Neuronal stem cell (in vitro differentiated cells): Measurements from ENCODE around the gene LZTFL1.

Source experiments
- DNase-seq: peaks from one replicate; pipeline ENCODE4 v3.0.0-alpha.2; 2013; ENCODE audit warnings: low spot score
- H2AFZ ChIP-seq: one replicate; pipeline ENCODE4 v1.6.1; 2013; ENCODE audit warnings: mild to moderate bottlenecking, low read length, inconsistent platforms
- H2AK5ac ChIP-seq: 2 replicates; pipeline ENCODE4 v1.6.1; 2013; ENCODE audit warnings: low read depth, mild to moderate bottlenecking, inconsistent platforms, low read length, moderate library complexity, mixed read lengths
- H2BK120ac ChIP-seq: 2 replicates; pipeline ENCODE4 v1.6.1; 2013; ENCODE audit warnings: low read depth, mild to moderate bottlenecking, inconsistent platforms, low read length, moderate library complexity, mixed read lengths
- H2BK12ac ChIP-seq: one replicate; pipeline ENCODE4 v1.6.1; 2013; ENCODE audit warnings: low read length, inconsistent platforms
- H2BK15ac ChIP-seq: 2 replicates; pipeline ENCODE4 v1.6.1; 2013; ENCODE audit warnings: mild to moderate bottlenecking, low read length, inconsistent platforms, mixed read lengths
- H2BK5ac ChIP-seq: one replicate; pipeline ENCODE4 v1.6.1; 2013; ENCODE audit warnings: inconsistent platforms, mild to moderate bottlenecking, low read length, moderate library complexity
- H3K14ac ChIP-seq: one replicate; pipeline ENCODE4 v1.6.1; 2013; ENCODE audit warnings: low read length, inconsistent platforms
- H3K18ac ChIP-seq: 2 replicates; pipeline ENCODE4 v1.6.1; 2013; ENCODE audit warnings: low read length, inconsistent platforms
- H3K23ac ChIP-seq: 2 replicates; pipeline ENCODE4 v1.6.1; 2013; ENCODE audit warnings: low read depth, mild to moderate bottlenecking, mixed read lengths, low read length, inconsistent platforms; ENCODE audit not compliant: poor library complexity
- H3K27ac ChIP-seq: replicated peaks from 3 replicates; pipeline ENCODE4 v1.5.1; 2013; ENCODE audit warnings: low read length, inconsistent platforms
- H3K27me3 ChIP-seq, 3 experiments: 2 replicates each; pipeline ENCODE4 v1.6.1; 2013; ENCODE audit warnings: low read length in 3 of 3, mild to moderate bottlenecking in 2 of 3, inconsistent platforms in 1 of 3, low read depth in 1 of 3, mixed read lengths in 1 of 3, moderate library complexity in 1 of 3; ENCODE audit not compliant: control insufficient read depth in 3 of 3, insufficient read depth in 3 of 3
- H3K36me3 ChIP-seq, 2 donors: replicated peaks in 1 of 2; 2 replicates each; pipeline ENCODE4 v1.6.1; 2013; ENCODE audit warnings: low read length in 2 of 2; ENCODE audit not compliant: control insufficient read depth in 2 of 2, insufficient read depth in 2 of 2
- H3K4ac ChIP-seq: 2 replicates; pipeline ENCODE4 v1.6.1; 2013; ENCODE audit warnings: inconsistent platforms, mild to moderate bottlenecking, low read length, moderate library complexity
- H3K4me1 ChIP-seq, 2 donors: 1 replicate in 1 of 2; 2 replicates in 1 of 2; pipeline ENCODE4 v1.6.1; 2013; ENCODE audit warnings: low read length in 2 of 2, low read depth in 1 of 2; ENCODE audit not compliant: control insufficient read depth in 2 of 2, insufficient read depth in 1 of 2
- H3K4me2 ChIP-seq: one replicate; pipeline ENCODE4 v1.6.1; 2013; ENCODE audit warnings: mild to moderate bottlenecking, low read length, inconsistent platforms; ENCODE audit not compliant: insufficient read depth, poor library complexity, severe bottlenecking
- H3K4me3 ChIP-seq, 2 donors: 2 replicates each; pipeline ENCODE4 v1.5.1; 2013; ENCODE audit warnings: low read length in 2 of 2, mild to moderate bottlenecking in 2 of 2, inconsistent platforms in 1 of 2, moderate library complexity in 1 of 2
- H3K79me1 ChIP-seq: one replicate; pipeline ENCODE4 v1.6.1; 2013; ENCODE audit warnings: low read depth, mild to moderate bottlenecking, inconsistent platforms, low read length, moderate library complexity
- H3K9ac ChIP-seq: one replicate; pipeline ENCODE4 v1.6.1; 2013; ENCODE audit warnings: mild to moderate bottlenecking, low read depth, low read length, inconsistent platforms; ENCODE audit not compliant: poor library complexity
- H3K9me3 ChIP-seq, 2 donors: replicated peaks in 1 of 2; 2 replicates each; pipeline versions ENCODE3 to v1.6.1; 2013; ENCODE audit warnings: low read length in 2 of 2, mild to moderate bottlenecking in 2 of 2, inconsistent platforms in 1 of 2, low read depth in 1 of 2, mixed read lengths in 1 of 2, moderate library complexity in 1 of 2; ENCODE audit not compliant: control insufficient read depth in 2 of 2, insufficient read depth in 1 of 2
- H4K8ac ChIP-seq: one replicate; pipeline ENCODE4 v1.6.1; 2013; ENCODE audit warnings: low read depth, mild to moderate bottlenecking, inconsistent platforms, low read length, moderate library complexity
- H4K91ac ChIP-seq: one replicate; pipeline ENCODE4 v1.6.1; 2013; ENCODE audit warnings: low read length, low read depth, mild to moderate bottlenecking, inconsistent platforms; ENCODE audit not compliant: poor library complexity
- WGBS, 2 donors: extraction: QIAGEN DNeasy Blood & Tissue Kit; methylation state at CpG; one replicate each; pipeline ENCODE4 v1.1.7; 2013; ENCODE audit warnings: missing lambda C conversion rate in 2 of 2, mixed read lengths in 1 of 2; ENCODE audit not compliant: insufficient read length in 2 of 2, insufficient replicate concordance in 1 of 2; ENCODE audit errors: extremely low coverage in 2 of 2; 5-methylcytosine and 5-hydroxymethylcytosine counted together

The LZTFL1 gene

DNA sequence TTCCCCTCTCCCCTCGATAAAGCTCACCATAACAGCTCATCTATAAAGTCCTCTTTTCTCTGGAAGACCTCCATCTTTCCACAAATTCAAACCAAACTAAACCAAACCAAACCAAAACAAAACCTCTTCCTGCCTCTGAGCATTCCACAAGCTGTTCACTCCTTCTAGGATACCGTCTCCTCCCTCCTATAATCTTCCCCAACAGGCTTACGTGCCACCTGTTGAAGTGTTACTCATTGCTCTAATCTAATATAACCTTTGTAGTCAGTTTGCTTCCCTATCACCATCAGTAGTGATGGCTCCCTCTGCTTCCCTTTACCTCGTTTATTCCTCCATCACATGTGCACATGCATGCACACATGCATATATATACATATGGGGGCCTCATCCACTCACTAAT lies 31.7 kb upstream of the LZTFL1 start:
- H3K4me2 ChIP-seq: no peak overlapping the region
- H2AK5ac ChIP-seq: no peak overlapping the region
- no peak overlapping the region for H2BK12ac ChIP-seq
- H3K14ac ChIP-seq: no peak overlapping the region
- no peak for DNase-seq
- no peaks in the 10 kb centered on the region for H3K79me1 ChIP-seq
- no peak overlapping the region for H3K27ac ChIP-seq
- H3K9ac ChIP-seq: no peak overlapping the region
- no peak overlapping the region for H3K4me3 ChIP-seq
- H4K91ac ChIP-seq: no peak overlapping the region
- H3K36me3 ChIP-seq: no peaks in the 10 kb centered on the region
- H3K4me1 ChIP-seq: no peaks in the 10 kb centered on the region
- no peak overlapping the region for H2BK15ac ChIP-seq
- no peak overlapping the region for H3K4ac ChIP-seq
- no peak overlapping the region for H3K23ac ChIP-seq
- H2BK120ac ChIP-seq: no peak overlapping the region
- no peak overlapping the region for H2AFZ ChIP-seq
- H3K9me3 ChIP-seq: no peaks in the 10 kb centered on the region
- no CpG with 5 or more reads among the region's 4 CpGs for WGBS, 2 donors
- H3K18ac ChIP-seq: no peak overlapping the region
- H4K8ac ChIP-seq: no peak overlapping the region
- peaks cover 0 to 5% (median 0%) of the 10 kb centered on the region in 3 experiments for H3K27me3 ChIP-seq
- H2BK5ac ChIP-seq: no peak overlapping the region

DNA sequence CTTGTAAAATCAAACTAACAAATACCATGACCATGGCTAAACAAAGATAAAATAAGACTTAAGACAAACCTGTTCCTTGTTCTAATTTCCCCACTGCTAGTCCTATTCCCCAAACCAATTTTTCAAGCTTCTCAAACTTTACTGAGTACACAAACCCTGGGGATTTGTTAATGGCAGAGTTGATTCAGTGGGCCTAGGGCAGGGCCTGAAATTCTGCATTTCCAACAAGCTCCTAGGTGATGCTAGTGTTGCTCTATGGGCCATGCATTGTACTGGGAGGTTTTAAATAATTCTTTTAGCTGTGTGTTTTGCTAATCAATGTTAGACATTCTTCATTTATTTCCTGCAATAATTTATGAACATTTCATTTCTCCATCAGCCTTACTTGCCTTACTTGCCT lies 31.1 kb upstream of the LZTFL1 start:
- H2BK120ac ChIP-seq: no peak overlapping the region
- no peak overlapping the region for H3K14ac ChIP-seq
- no peak overlapping the region for H3K18ac ChIP-seq
- no peaks in the 10 kb centered on the region for H3K79me1 ChIP-seq
- no peak overlapping the region for H2AFZ ChIP-seq
- no peak overlapping the region for H2BK5ac ChIP-seq
- no peak overlapping the region for H3K4ac ChIP-seq
- H3K27me3 ChIP-seq: peaks cover 0 to 5% (median 0%) of the 10 kb centered on the region in 3 experiments
- no peaks in the 10 kb centered on the region for H3K9me3 ChIP-seq
- no peak overlapping the region for H2AK5ac ChIP-seq
- no peak overlapping the region for H3K27ac ChIP-seq
- H4K8ac ChIP-seq: no peak overlapping the region
- H3K4me1 ChIP-seq: no peaks in the 10 kb centered on the region
- no peak overlapping the region for H2BK12ac ChIP-seq
- H2BK15ac ChIP-seq: no peak overlapping the region
- H3K36me3 ChIP-seq: no peaks in the 10 kb centered on the region
- DNase-seq: no peak
- H3K23ac ChIP-seq: no peak overlapping the region
- H3K4me2 ChIP-seq: no peak overlapping the region
- H4K91ac ChIP-seq: no peak overlapping the region
- H3K4me3 ChIP-seq: no peak overlapping the region
- no peak overlapping the region for H3K9ac ChIP-seq

DNA sequence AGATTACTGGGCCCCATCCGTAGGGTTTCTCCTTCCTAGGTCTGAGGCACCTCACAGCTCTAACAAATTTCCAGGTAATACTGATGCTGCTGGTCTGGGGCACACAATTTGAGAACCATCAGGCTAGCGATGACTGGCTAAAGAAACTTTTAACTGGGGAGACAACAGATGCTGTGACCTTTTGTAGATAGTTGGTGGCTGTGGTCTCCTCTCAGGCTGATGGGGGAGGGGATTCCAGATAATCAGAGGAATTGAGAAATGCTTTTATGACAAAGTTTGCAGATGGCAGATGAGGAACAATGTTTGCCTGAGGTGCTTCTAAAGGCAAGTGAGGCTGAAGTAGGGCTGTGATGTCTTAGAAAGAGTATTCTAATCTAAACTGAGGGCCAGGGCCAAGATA lies 30.6 kb upstream of the LZTFL1 start:
- no CpG with 5 or more reads among the region's 2 CpGs for WGBS, 2 donors
- Histone ChIP-seq H3K18ac (no peak overlapping the region), H4K91ac (no peak overlapping the region), H3K27ac (no peak overlapping the region), H3K4me2 (no peak overlapping the region), H3K36me3 (no peaks in the 10 kb centered on the region), H3K27me3 (peaks cover 0 to 5% (median 0%) of the 10 kb centered on the region in 3 experiments), H3K4ac (no peak overlapping the region), H3K79me1 (no peaks in the 10 kb centered on the region), H4K8ac (no peak overlapping the region), H3K4me1 (no peaks in the 10 kb centered on the region), H2AK5ac (no peak overlapping the region), H3K9ac (no peak overlapping the region), H2AFZ (no peak overlapping the region), H2BK5ac (no peak overlapping the region), H3K4me3 (no peak overlapping the region), H2BK12ac (no peak overlapping the region), H3K14ac (no peak overlapping the region), H2BK15ac (no peak overlapping the region), H3K23ac (no peak overlapping the region), H2BK120ac (no peak overlapping the region), H3K9me3 (no peaks in the 10 kb centered on the region)
- DNase-seq: no peak

DNA sequence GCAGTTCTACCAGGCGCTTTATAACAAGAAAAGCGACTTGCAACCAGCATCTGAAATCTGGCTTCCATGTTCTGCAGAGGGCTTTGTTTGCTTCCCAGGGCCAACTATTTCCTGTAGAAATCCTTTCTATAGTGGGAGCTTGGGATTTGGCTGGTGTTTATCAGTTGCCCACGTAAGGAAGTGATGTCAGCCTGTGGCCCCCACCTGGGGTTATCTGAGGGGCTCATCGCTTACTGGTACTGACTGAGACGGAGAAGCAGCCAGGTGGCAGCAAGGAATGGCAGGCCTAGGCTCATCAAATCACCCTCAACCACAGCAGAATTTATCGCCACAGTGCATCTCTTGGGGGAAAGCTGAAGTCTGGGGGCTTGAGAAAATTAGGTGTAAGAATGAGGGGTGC lies 29.9 kb upstream of the LZTFL1 start:
- Histone ChIP-seq H3K79me1 (no peaks in the 10 kb centered on the region), H2BK5ac (no peak overlapping the region), H3K9ac (no peak overlapping the region), H2BK120ac (no peak overlapping the region), H3K27me3 (peaks cover 0 to 5% (median 0%) of the 10 kb centered on the region in 3 experiments), H2AK5ac (no peak overlapping the region), H3K36me3 (no peaks in the 10 kb centered on the region), H3K18ac (no peak overlapping the region), H3K14ac (no peak overlapping the region), H3K4ac (no peak overlapping the region), H2BK12ac (no peak overlapping the region), H3K4me3 (no peak overlapping the region), H3K9me3 (no peaks in the 10 kb centered on the region), H2AFZ (no peak overlapping the region), H2BK15ac (no peak overlapping the region), H3K23ac (no peak overlapping the region), H3K4me2 (no peak overlapping the region), H4K8ac (no peak overlapping the region), H3K27ac (no peak overlapping the region), H3K4me1 (no peaks in the 10 kb centered on the region), H4K91ac (no peak overlapping the region)
- WGBS, 2 donors: no CpG with 5 or more reads among the region's 6 CpGs
- DNase-seq: no peak
